H9 (cell line): ENCODE measurements around the gene DFFB. TPM values are rescaled to one million over a fixed set of nuclear protein-coding genes. Genes with fewer than 3 reads are reported as not detected.

ENCODE experiments used
- DNase-seq: peaks from one replicate; pipeline ENCODE4 v3.0.0-alpha.2; 2017
- H2AFZ ChIP-seq: one replicate; pipeline ENCODE4 v1.6.1; 2013; ENCODE audit warnings: mild to moderate bottlenecking, low read length, control low read depth, moderate library complexity
- H2AK5ac ChIP-seq: 2 replicates; pipeline ENCODE4 v1.6.1; 2013; ENCODE audit warnings: low read length, control low read depth, mixed read lengths; ENCODE audit not compliant: insufficient read length
- H2BK120ac ChIP-seq: one replicate; pipeline ENCODE4 v1.6.1; 2013; ENCODE audit warnings: low read depth, mild to moderate bottlenecking, low read length, control low read depth, inconsistent platforms; ENCODE audit not compliant: poor library complexity, severe bottlenecking
- H2BK12ac ChIP-seq: 2 replicates; pipeline ENCODE4 v1.6.1; 2013; ENCODE audit warnings: low read length, control low read depth, mixed read lengths, low read depth; ENCODE audit not compliant: insufficient read length
- H2BK15ac ChIP-seq: 2 replicates; pipeline ENCODE4 v1.6.1; 2013; ENCODE audit warnings: low read depth, low read length, control low read depth
- H2BK20ac ChIP-seq: one replicate; pipeline ENCODE4 v1.6.1; 2013; ENCODE audit warnings: low read depth, mild to moderate bottlenecking, low read length, control low read depth, inconsistent platforms; ENCODE audit not compliant: poor library complexity, severe bottlenecking
- H2BK5ac ChIP-seq: 2 replicates; pipeline ENCODE4 v1.6.1; 2013; ENCODE audit warnings: low read length, control low read depth, mixed read lengths; ENCODE audit not compliant: insufficient read length
- H3K14ac ChIP-seq: 2 replicates; pipeline ENCODE4 v1.6.1; 2013; ENCODE audit warnings: low read length, control low read depth; ENCODE audit not compliant: insufficient read depth
- H3K18ac ChIP-seq: 2 replicates; pipeline ENCODE4 v1.6.1; 2013; ENCODE audit warnings: low read depth, mild to moderate bottlenecking, mixed read lengths, low read length, control low read depth; ENCODE audit not compliant: insufficient read length
- H3K23ac ChIP-seq: 2 replicates; pipeline ENCODE4 v1.6.1; 2013; ENCODE audit warnings: low read length, control low read depth, mixed read lengths, low read depth; ENCODE audit not compliant: insufficient read length
- H3K23me2 ChIP-seq: 2 replicates; pipeline ENCODE4 v1.6.1; 2013; ENCODE audit warnings: low read depth, mild to moderate bottlenecking, mixed read lengths, low read length, control low read depth; ENCODE audit not compliant: insufficient read length, poor library complexity, severe bottlenecking
- H3K27ac ChIP-seq: 2 replicates; pipeline ENCODE4 v1.5.1; 2013; ENCODE audit warnings: low read length, control low read depth, mixed read lengths, low read depth; ENCODE audit not compliant: insufficient read length
- H3K27me3 ChIP-seq: 2 replicates; pipeline ENCODE4 v1.6.1; 2013; ENCODE audit warnings: low read length, control low read depth, inconsistent platforms; ENCODE audit not compliant: insufficient read depth
- H3K4ac ChIP-seq: 2 replicates; pipeline ENCODE4 v1.6.1; 2013; ENCODE audit warnings: low read depth, mild to moderate bottlenecking, control low read depth, inconsistent platforms, low read length, moderate library complexity
- H3K4me1 ChIP-seq: 2 replicates; pipeline ENCODE4 v1.6.1; 2013; ENCODE audit warnings: low read length, control low read depth, inconsistent platforms; ENCODE audit not compliant: insufficient read depth
- H3K4me2 ChIP-seq: 2 replicates; pipeline ENCODE4 v1.6.1; 2013; ENCODE audit warnings: low read length, control low read depth, mixed read lengths; ENCODE audit not compliant: insufficient read length, insufficient read depth
- H3K56ac ChIP-seq: 2 replicates; pipeline ENCODE4 v1.6.1; 2013; ENCODE audit warnings: low read depth, mild to moderate bottlenecking, mixed read lengths, low read length, control low read depth; ENCODE audit not compliant: insufficient read length
- H3K79me1 ChIP-seq: 2 replicates; pipeline ENCODE4 v1.6.1; 2013; ENCODE audit warnings: low read depth, mild to moderate bottlenecking, moderate library complexity, low read length, control low read depth, inconsistent platforms; ENCODE audit not compliant: insufficient read depth, poor library complexity, severe bottlenecking
- H3K79me2 ChIP-seq: 2 replicates; pipeline ENCODE4 v1.6.1; 2013; ENCODE audit warnings: low read length, control low read depth, inconsistent platforms; ENCODE audit not compliant: insufficient read depth
- H3K9ac ChIP-seq: 2 replicates; pipeline ENCODE4 v1.6.1; 2013; ENCODE audit warnings: low read length, control low read depth, mixed read lengths; ENCODE audit not compliant: insufficient read length; ENCODE audit errors: extremely low read depth
- H3K9me3 ChIP-seq: one replicate; pipeline ENCODE4 v1.6.1; 2013; ENCODE audit warnings: low read depth, low read length, inconsistent platforms; ENCODE audit not compliant: control insufficient read depth
- H3T11ph ChIP-seq: one replicate; pipeline ENCODE4 v1.6.1; 2013; ENCODE audit warnings: mild to moderate bottlenecking, low read length, control low read depth, inconsistent platforms
- H4K20me1 ChIP-seq: one replicate; pipeline ENCODE4 v1.6.1; 2013; ENCODE audit not compliant: control insufficient read depth, insufficient read length, insufficient read depth
- H4K5ac ChIP-seq: 2 replicates; pipeline ENCODE4 v1.6.1; 2013; ENCODE audit warnings: low read depth, mild to moderate bottlenecking, mixed read lengths, low read length, control low read depth; ENCODE audit not compliant: insufficient read length
- H4K8ac ChIP-seq: replicated peaks from 2 replicates; pipeline ENCODE4 v1.6.1; 2013; ENCODE audit warnings: low read length, control low read depth, mixed read lengths, low read depth; ENCODE audit not compliant: insufficient read length
- H4K91ac ChIP-seq: 2 replicates; pipeline ENCODE4 v1.6.1; 2013; ENCODE audit warnings: low read depth, mild to moderate bottlenecking, moderate library complexity, mixed read lengths, low read length, control low read depth; ENCODE audit not compliant: insufficient read length
- H3K27ac Mint-ChIP-seq, 3 experiments: 2 replicates in 2 of 3; 3 replicates in 1 of 3; pipeline ENCODE4 v1.8.0; 2020 to 2021; ENCODE audit warnings: mixed read lengths in 3 of 3, mild to moderate bottlenecking in 1 of 3, moderate library complexity in 1 of 3
- H3K27me3 Mint-ChIP-seq: 2 replicates; pipeline ENCODE4 v1.8.0; 2021; ENCODE audit warnings: low read depth, mild to moderate bottlenecking, moderate library complexity, mixed read lengths
- H3K36me3 Mint-ChIP-seq, 3 experiments: 2 replicates in 2 of 3; 3 replicates in 1 of 3; pipeline ENCODE4 v1.8.0; 2020 to 2021; ENCODE audit warnings: low read depth in 3 of 3, mixed read lengths in 3 of 3; ENCODE audit not compliant: insufficient read depth in 1 of 3
- H3K4me1 Mint-ChIP-seq, 2 experiments: 2 replicates each; pipeline ENCODE4 v1.8.0; 2020; ENCODE audit warnings: mixed read lengths in 2 of 2
- H3K4me3 Mint-ChIP-seq, 2 experiments: 2 replicates in 1 of 2; 3 replicates in 1 of 2; pipeline ENCODE4 v1.8.0; 2020 to 2021; ENCODE audit warnings: mild to moderate bottlenecking in 2 of 2, mixed read lengths in 2 of 2, moderate library complexity in 1 of 2
- H3K9me3 Mint-ChIP-seq, 2 experiments: 2 replicates in 1 of 2; 3 replicates in 1 of 2; pipeline ENCODE4 v1.8.0; 2020; ENCODE audit warnings: mild to moderate bottlenecking in 2 of 2, mixed read lengths in 2 of 2, moderate library complexity in 1 of 2
- WGBS: extraction: QIAGEN DNeasy Blood & Tissue Kit; methylation state at CpG from one replicate; pipeline ENCODE4 v1.1.7; 2013; ENCODE audit warnings: missing lambda C conversion rate, low lambda C conversion rate, mixed read lengths; ENCODE audit not compliant: insufficient read length; ENCODE audit errors: extremely low coverage; 5-methylcytosine and 5-hydroxymethylcytosine counted together
- total RNA-seq: library from RNA; stranded (reverse); gene quantifications from 2 replicates; pipeline ENCODE4 v1.2.1, GENCODE V29; 2021
- TF ChIP-seq, protein P1 (sequence below): fragments of 200-600 bp; sonication (generic); conservative IDR thresholded peaks from 3 replicates; pipeline ENCODE4 v1.8.0; 2021; ENCODE audit warnings: antibody characterized with exemption, mild to moderate bottlenecking

The DFFB gene
- total RNA-seq, 1 experiment from 2014 or later: 9.7 TPM

GRCh38 chr1:3909615-3910014 is 52.3 kb downstream of the DFFB start:
- no peak overlapping the region for H2BK5ac ChIP-seq
- H4K8ac ChIP-seq: no peak overlapping the region
- H2BK20ac ChIP-seq: no peak overlapping the region
- no peak for DNase-seq
- H3K4me3 Mint-ChIP-seq: no peak overlapping the region
- H3K79me1 ChIP-seq: no peaks in the 10 kb centered on the region
- no peak overlapping the region for H3K4me2 ChIP-seq
- H3T11ph ChIP-seq: no peak overlapping the region
- no peak overlapping the region for H3K14ac ChIP-seq
- no peaks in the 10 kb centered on the region for H4K20me1 ChIP-seq
- no peak overlapping the region for H4K91ac ChIP-seq
- H3K36me3 Mint-ChIP-seq: no peaks in the 10 kb centered on the region
- peaks cover 5% of the 10 kb centered on the region for H3K27me3 Mint-ChIP-seq
- H3K27ac Mint-ChIP-seq: no peak overlapping the region
- no CpG with 5 or more reads among the region's 7 CpGs for WGBS
- no peak overlapping the region for H2BK12ac ChIP-seq
- H2BK15ac ChIP-seq: no peak overlapping the region
- no peak overlapping the region for H2AFZ ChIP-seq
- H3K18ac ChIP-seq: no peak overlapping the region
- H3K27me3 ChIP-seq: no peaks in the 10 kb centered on the region
- TF ChIP-seq, protein P1, sequence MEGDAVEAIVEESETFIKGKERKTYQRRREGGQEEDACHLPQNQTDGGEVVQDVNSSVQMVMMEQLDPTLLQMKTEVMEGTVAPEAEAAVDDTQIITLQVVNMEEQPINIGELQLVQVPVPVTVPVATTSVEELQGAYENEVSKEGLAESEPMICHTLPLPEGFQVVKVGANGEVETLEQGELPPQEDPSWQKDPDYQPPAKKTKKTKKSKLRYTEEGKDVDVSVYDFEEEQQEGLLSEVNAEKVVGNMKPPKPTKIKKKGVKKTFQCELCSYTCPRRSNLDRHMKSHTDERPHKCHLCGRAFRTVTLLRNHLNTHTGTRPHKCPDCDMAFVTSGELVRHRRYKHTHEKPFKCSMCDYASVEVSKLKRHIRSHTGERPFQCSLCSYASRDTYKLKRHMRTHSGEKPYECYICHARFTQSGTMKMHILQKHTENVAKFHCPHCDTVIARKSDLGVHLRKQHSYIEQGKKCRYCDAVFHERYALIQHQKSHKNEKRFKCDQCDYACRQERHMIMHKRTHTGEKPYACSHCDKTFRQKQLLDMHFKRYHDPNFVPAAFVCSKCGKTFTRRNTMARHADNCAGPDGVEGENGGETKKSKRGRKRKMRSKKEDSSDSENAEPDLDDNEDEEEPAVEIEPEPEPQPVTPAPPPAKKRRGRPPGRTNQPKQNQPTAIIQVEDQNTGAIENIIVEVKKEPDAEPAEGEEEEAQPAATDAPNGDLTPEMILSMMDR: no peak
- no peaks in the 10 kb centered on the region; the same call in 1 of the 2 replicates for H3K4me1 ChIP-seq
- H3K79me2 ChIP-seq: no peaks in the 10 kb centered on the region
- H2AK5ac ChIP-seq: no peak overlapping the region
- H3K23me2 ChIP-seq: no peaks in the 10 kb centered on the region
- no peak overlapping the region for H3K56ac ChIP-seq
- H3K9me3 Mint-ChIP-seq: no peaks in the 10 kb centered on the region
- H4K5ac ChIP-seq: no peak overlapping the region
- no peak overlapping the region for H3K9ac ChIP-seq
- H3K4ac ChIP-seq: no peak overlapping the region
- peaks cover 17 to 21% of the 10 kb centered on the region in 2 experiments for H3K4me1 Mint-ChIP-seq
- no peak overlapping the region for H3K23ac ChIP-seq
- H2BK120ac ChIP-seq: no peak overlapping the region
- H3K27ac ChIP-seq: no peak overlapping the region
- H3K9me3 ChIP-seq: no peaks in the 10 kb centered on the region
